CD4-positive, alpha-beta T cell treated with Interleukin-12 subunit alpha and Interleukin-12 subunit beta, for 1 hour (primary cell): Measurements from ENCODE around the gene TMEM114.

Experiments
- DNase-seq: peaks from one replicate; pipeline ENCODE4 v3.0.0-alpha.2; 2020

Gene TMEM114

GRCh38 chr16:8547762-8548161 lies 42.5 kb downstream of the TMEM114 start:
- DNase-seq: no peak

DNA sequence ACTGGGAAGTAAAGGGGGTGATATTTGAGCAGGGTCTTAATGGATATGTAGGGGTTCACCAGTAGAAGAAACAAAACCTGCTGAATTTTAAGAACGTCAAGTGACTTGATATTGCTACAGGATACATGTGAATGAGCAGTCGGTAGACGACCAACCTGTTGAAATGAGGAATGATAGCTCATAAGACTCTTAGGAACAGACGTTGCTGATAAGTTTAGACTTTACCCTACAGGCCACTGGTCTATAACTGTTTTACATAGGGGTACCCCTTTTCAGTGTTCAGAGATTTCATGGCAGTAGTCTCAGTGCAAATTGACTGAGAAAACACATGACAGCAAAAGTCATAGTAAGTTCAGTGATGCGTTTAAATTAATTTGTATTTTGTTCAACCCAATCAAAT lies 45.9 kb downstream of the TMEM114 start:
- DNase-seq: no peak

GRCh38 chr16:8543258-8543657 lies 47.1 kb downstream of the TMEM114 start:
- DNase-seq: no peak

DNA sequence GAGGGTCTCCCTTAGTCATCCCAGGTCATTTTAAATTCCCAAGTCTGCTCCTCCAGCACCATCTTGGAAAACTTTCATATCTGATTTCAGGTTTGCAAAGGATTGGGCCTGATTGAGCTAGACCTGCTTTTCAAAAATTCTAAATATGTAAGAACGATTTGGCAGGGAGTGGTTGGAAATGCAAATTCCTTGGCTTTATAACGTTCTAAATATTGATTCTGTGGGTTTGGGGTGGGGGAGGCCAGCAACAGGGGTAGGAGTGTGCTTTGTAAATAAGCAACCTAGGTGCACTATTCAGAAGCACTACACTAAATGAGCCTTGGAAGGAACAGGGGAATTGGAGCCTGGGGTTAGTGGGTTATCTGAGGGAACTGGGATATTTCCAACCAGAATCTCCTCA lies 47.9 kb downstream of the TMEM114 start:
- DNase-seq: no peak

DNA sequence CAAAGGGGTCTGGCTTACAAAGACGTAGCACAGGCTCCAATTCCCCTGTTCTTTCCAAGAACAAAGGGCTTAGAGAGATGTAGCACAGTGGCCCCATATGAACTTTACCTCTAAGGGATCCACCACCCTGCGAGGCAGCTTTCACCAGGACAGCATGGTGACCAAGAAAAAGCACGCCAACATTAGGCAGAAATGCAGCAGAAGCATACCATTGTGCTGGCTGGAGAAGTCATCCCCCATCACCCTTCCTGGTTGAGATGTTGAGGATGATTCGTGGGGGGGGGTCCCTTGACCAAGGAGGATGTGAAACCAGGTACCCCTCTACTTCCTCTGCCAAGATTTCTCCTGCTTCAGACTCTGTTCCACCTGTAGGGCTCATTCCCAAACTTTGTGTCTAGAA lies 48.4 kb downstream of the TMEM114 start:
- DNase-seq: no peak

DNA sequence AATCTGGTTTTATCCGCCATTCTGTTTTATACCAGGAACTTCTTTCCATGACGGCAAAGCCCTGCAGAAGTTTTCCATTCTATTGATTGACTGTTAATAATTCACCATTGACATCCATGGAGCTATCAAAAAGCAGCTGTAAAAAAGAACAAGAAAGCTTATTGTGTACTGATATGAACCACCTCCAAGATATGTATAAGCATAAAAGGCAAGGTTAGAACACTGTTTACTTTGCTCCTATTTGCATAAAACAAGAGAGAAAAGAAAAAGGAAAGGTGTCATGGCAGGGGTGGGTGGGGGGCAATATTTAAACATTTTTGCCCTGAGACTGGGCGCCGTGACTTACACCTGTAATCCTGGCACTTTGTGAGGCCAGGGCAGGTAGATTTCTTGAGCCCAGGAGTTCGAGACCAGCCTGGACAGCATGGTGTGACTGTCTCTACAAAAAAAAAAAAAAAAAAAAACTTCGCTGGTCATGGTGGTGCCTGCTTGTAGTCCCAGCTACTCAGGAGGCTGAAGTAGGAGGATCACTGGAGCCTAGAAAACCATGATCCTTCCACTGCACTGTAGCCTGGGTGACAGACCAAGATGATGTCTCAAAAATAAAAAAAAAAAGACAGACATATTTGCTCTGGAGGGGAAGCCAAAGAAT lies 52.5 kb downstream of the TMEM114 start:
- DNase-seq: no peak

DNA sequence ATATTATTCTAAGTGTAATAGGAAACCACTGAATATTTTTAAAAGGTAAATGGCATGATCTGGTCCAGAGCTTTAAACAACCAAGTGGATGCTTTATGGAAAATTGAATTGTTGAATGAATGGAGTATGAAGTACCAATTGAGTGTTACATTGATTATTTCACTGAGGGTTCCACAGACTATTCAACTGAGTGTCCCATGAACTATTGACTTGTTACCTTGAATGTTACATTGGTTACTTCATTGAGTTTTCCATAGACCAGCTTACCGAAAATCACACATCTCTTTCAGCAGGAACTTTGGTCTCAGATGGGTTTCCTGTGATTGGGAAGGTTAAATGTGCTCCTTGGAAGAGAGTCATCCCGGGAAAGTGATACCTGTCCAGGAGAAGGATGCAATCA lies 56.8 kb downstream of the TMEM114 start:
- no peak for DNase-seq

GRCh38 chr16:8530752-8531384 lies 59.4 kb downstream of the TMEM114 start:
- no peak for DNase-seq

GRCh38 chr16:8528471-8528870 lies 61.8 kb downstream of the TMEM114 start:
- DNase-seq: no peak

DNA sequence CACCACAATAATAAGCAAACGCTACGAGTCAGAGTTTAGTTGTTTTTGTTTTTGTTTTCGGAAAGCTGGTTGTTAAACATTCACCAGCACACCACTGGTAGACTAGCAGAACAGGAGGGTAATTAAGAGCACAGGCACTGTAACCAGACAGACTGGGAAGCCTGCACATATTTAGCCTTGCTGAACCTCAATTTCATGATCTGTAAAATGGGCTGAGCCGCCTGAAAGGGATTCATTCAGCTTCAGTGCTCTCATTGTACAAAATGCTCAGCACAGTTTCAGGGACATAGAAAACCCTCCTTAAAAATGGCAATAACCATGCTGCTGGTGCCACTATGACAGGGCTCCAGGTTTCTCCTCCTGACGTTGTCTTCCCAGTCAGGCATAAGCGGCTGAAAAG lies 66.4 kb downstream of the TMEM114 start:
- no peak for DNase-seq

GRCh38 chr16:8522757-8523156 lies 67.6 kb downstream of the TMEM114 start:
- DNase-seq: no peak

GRCh38 chr16:8519643-8520042 lies 70.7 kb downstream of the TMEM114 start:
- DNase-seq: no peak
